HG03575 (cell line): ENCODE data around the gene NREP.

Source experiments
- ATAC-seq: cut with Tn5 transposase; IDR thresholded peaks from one replicate; pipeline ENCODE4 v1.9.1; 2021; ENCODE audit not compliant: unreplicated experiment, insufficient number of reproducible peaks, low FRiP score; ENCODE audit errors: extremely low read depth

The NREP gene

GRCh38 chr5:111772456-111773122, 15.6 kb upstream of the NREP start:
- ATAC-seq = no peak

- no peak for ATAC-seq
Observed at GRCh38 chr5:111769541-111769940, 12.5 kb upstream of the NREP start.

GRCh38 chr5:111765613-111766571, 8.9 kb upstream of the NREP start:
- no peak for ATAC-seq

- ATAC-seq = no peak
Observed at GRCh38 chr5:111764019-111764418, 7.0 kb upstream of the NREP start.

DNA sequence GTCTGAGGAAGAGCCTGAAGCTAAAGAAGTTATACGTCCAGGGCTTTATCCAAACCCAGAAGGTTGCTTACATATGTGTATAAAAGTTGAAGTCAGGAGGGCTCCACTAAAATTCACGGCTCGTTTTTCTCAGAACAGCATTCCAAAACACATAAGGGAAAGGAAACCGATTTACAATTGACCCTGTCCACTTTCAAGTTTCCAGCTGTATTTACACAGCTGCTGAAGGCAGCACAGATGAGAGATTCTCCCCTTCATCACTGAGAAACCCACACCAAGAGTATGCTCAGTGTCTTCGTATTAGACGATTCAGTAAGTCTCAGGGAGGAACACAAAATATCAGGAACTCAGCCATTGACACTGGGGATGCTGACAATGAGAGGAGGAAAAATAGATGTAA, 5.9 kb upstream of the NREP start:
- no peak for ATAC-seq

DNA sequence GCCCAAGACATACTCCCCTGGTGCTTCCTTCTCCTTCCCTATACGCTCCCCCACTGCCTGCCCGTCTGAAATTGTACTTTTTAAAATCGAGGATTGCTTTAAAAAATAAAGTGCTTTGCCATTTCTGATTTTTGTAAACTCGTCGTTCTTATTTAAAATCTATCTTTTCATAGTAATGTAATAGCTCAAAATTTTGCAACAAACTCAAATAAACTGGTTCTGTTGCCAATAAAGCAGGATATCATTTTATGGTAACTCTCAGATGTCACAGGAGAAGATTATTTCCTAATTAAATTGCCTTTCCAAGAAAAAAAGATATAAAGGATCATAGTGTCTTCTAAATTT, 1.3 kb upstream of the NREP start:
- no peak for ATAC-seq

DNA sequence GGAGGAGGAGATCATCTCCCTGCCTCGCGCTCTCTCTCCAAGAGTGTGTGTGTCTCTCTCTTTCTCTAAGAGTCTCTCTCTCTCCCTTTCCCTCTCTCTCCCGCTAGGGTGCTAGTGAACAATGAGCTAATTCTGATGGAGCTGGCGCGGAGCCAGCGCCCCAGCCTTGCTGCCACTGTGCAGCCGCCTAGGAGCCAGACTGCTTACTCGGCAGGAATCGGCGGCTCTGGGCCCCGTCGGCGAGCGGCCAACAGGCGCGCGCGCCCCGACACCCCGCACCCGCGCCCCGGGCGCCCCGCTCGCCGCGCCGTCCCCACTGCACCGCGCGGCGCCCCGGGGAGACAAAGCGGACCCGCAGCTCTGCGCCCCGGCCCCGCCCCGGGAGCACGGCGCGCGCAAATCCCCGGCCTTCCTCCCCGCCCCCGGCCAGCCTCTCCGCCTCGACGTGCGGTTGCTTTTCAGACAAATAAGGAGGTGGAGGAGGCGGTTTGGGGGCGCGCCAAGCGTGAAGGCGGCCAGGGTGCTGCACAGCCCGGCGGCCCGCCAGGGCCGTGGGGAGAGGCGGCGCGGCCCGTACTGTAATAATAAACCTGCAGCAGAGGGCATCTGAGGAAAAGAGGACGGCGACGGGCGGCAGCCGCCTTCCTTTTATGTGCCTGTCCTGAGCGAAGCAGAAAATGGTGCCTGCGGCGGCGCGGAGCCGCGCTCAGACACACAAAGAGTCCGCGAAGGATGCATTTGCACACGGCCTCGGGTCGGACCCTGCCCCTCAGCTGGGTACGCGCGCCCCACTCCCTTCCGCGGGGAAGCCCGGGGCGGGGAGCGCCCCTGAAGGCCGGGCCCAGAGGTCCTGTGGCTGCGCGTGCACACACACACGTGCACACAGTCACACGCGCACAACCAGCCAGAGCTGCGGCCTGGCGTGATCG, 625 bp upstream of the NREP start:
- peak; percentile 38 for ATAC-seq

DNA sequence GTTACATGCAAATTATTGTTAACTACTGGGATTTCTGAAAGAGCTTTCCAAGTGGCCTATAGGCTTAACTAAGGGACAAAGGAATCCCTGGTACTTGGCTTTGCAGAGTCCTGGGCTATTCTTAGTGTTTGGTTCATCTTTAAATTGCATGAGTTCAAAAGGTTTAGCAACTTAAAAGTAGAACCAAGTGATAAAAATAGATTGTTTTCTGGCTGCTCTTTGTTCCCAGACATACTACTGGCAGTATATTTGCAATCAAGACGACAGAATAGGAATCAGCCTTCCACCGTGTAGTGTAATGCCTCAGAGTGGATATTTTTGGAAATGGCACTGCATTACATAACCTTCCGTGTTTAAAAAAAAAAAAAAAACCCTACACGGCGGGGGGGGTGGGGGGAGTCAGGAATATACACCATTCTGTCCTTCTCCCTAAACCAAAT, 1.0 kb downstream of the NREP start:
- ATAC-seq = no peak

DNA sequence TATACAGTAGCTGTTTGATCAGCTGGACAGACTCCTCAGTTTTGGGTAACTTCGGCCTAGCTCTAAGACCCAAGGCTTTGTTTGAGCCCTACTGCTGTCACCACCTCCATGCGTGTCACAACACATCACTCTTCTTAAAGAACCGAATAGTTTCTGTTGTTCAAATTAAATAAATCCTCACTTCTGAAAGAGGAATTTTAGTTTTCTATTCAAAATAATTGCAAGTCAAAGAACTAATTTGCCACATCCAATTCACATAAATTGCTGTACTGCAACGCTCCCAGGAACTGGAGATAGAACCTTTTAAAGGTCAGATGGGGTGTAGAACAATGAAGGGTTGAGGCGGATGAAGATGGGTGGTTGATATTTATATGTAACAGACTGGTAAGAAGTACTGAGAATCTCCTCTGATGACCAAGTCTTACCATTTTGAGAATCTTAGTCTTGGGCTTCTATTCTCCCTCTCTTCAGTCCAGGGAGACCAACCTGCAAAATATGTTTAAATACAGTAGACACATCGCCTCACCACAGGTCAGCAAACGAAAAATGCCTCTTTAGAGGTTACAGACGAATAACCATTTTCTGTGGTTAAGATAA, 1.6 kb downstream of the NREP start:
- no peak for ATAC-seq

GRCh38 chr5:111753884-111754589, 3.0 kb downstream of the NREP start:
- no peak for ATAC-seq

GRCh38 chr5:111752426-111752965, 4.5 kb downstream of the NREP start:
- ATAC-seq = no peak

- ATAC-seq = no peak
Observed at GRCh38 chr5:111749303-111750026, 7.5 kb downstream of the NREP start.

- no peak for ATAC-seq
Observed at GRCh38 chr5:111748304-111748763, 8.7 kb downstream of the NREP start.

DNA sequence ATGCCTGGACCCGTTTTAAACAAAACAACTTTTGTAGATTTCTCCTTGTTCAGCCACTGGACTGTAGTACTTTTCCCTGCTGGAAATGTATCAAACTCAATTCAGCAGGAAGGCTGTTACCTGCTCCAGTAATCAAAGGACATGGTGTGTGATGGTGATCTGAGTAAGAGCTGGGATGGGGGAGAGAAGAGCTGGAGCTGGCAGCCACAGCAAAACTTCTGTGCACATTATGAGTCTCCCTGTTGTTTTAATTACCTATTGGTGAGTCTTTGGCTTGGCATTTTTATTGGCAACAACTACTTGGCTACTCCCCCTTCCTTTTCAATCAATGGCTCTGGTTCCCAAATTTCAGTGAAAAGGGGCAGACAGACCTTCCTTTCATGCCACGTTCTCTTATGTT, 9.7 kb downstream of the NREP start:
- no peak for ATAC-seq

- ATAC-seq = no peak
Observed at GRCh38 chr5:111746791-111747190, 10.2 kb downstream of the NREP start.

DNA sequence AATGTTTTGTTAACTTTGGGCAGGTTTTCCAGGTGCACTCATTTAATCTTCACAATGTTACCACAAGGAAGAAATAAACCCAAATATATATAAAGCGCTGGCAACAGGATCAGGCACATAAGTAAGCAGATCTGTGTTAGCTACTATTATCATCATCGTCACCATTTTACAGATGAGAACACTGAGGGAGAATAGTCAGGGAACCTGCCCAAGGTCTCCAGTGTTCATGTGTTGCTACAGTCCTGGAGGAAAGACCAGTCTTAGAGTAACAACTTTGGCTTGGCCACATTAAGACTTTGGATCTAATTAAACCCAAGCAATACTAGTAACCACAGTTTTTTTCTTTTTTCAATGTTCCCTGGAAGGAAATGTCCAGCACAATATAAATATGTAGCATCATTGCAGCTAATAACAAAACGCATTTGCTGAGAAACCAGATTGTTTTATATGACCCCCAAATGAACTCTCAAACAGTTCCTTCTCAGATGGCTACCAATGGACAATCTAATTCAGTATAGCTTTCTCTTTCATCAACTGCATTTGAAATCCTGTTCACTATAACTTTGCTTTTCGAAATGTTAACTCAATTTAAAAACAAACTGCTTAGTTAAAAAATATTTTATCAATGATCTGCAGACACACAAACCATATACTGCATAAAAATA, 11.8 kb downstream of the NREP start:
- ATAC-seq = no peak

GRCh38 chr5:111744455-111744854, 12.5 kb downstream of the NREP start:
- ATAC-seq = no peak
